ENCODE data around the gene PRRX1.

The PRRX1 gene

GRCh38 chr1:170663404-170664092 lies 383 bp upstream of the PRRX1 start:
- DNase-seq, result no peak

- peak in 7 of 56 donors; percentile 16 to 53 (median 36) for DNase-seq
Measured at GRCh38 chr1:170664828-170665612, 1.1 kb downstream of the PRRX1 start.

GRCh38 chr1:170665629-170666028 lies 1.7 kb downstream of the PRRX1 start:
- DNase-seq, result peak in 1 of 56 donors; percentile 10

GRCh38 chr1:170666541-170667254 lies 2.8 kb downstream of the PRRX1 start:
- DNase-seq, result no peak

GRCh38 chr1:170668209-170669106 lies 4.5 kb downstream of the PRRX1 start:
- no peak for DNase-seq

GRCh38 chr1:170669107-170669445 lies 5.1 kb downstream of the PRRX1 start:
- DNase-seq, result no peak

GRCh38 chr1:170669586-170670530 lies 5.9 kb downstream of the PRRX1 start:
- no peak for DNase-seq

- DNase-seq, result peak in 17 of 56 donors; percentile 10 to 66 (median 33)
Measured at GRCh38 chr1:170670802-170671628, 7.1 kb downstream of the PRRX1 start.

- DNase-seq, result no peak
Measured at GRCh38 chr1:170671629-170671963, 7.7 kb downstream of the PRRX1 start.

- no peak for DNase-seq
Measured at GRCh38 chr1:170672316-170672715, 8.4 kb downstream of the PRRX1 start.

GRCh38 chr1:170674239-170674638 lies 10.3 kb downstream of the PRRX1 start:
- DNase-seq, result no peak

GRCh38 chr1:170674986-170675385 lies 11.1 kb downstream of the PRRX1 start:
- DNase-seq, result no peak

- no peak for DNase-seq
Measured at GRCh38 chr1:170675865-170676264, 11.9 kb downstream of the PRRX1 start.

GRCh38 chr1:170676628-170677027 lies 12.7 kb downstream of the PRRX1 start:
- DNase-seq, result no peak

GRCh38 chr1:170678027-170678600 lies 14.2 kb downstream of the PRRX1 start:
- no peak for DNase-seq

GRCh38 chr1:170680428-170680827 lies 16.5 kb downstream of the PRRX1 start:
- no peak for DNase-seq

GRCh38 chr1:170682169-170682568 lies 18.2 kb downstream of the PRRX1 start:
- no peak for DNase-seq

- no peak for DNase-seq
Measured at GRCh38 chr1:170682809-170683208, 18.9 kb downstream of the PRRX1 start.

GRCh38 chr1:170685166-170685565 lies 21.2 kb downstream of the PRRX1 start:
- no peak for DNase-seq

All from amygdala (tissue), 56 donors.